ENCODE results near the gene ZFYVE1.

ZFYVE1 gene

DNA sequence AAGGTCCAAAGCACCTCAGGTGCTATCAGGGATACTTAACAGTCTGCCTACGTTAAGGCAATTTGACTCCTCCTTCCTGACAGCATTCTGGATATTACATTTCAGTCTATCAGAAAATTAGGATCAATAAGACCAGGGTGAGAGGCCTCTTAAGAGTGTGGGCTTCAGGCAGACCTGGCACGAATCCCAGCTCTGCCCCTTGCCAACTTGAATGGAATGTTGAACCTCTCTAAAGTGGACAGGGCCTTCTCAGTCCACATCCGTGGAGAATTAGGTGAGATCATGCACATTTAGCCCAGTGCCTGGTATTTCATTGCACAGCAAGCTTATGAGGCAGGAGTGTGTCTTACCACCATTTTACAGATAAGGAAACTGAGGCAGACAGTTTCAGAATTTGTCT lies 74.7 kb downstream of the ZFYVE1 start:
- no peak for DNase-seq

DNA sequence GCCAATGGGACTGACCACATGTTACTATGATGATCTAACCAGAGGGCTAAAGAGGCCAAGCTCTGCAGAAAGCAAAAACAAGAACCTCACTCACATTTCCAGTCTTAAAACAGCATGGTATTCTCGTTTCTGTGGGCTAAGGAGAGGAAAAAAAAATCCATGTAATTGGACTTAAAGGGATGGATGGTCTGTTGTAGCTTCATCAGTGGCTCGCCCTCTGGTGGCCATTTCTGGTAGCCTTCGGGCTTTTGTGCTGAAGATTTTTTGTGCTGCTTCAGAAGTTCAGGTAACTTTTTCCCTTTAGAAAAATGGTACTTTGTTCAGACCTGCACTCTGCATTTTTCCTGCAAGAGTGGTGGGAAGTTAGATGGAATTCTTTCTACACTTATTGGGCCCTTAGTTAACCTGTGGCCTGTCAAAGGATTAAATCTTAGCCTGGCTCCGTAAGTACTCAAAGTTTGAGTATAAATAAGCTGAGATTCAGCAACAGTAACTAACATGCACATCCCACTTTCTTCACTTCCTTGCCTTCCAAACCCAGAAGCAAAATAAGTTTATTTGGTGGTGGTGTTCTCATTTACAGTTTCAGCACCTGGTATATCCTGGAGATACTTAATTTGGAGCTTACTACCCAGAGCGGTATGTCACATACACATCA lies 78.3 kb downstream of the ZFYVE1 start:
- peak; percentile 27 to 49 for DNase-seq

DNA sequence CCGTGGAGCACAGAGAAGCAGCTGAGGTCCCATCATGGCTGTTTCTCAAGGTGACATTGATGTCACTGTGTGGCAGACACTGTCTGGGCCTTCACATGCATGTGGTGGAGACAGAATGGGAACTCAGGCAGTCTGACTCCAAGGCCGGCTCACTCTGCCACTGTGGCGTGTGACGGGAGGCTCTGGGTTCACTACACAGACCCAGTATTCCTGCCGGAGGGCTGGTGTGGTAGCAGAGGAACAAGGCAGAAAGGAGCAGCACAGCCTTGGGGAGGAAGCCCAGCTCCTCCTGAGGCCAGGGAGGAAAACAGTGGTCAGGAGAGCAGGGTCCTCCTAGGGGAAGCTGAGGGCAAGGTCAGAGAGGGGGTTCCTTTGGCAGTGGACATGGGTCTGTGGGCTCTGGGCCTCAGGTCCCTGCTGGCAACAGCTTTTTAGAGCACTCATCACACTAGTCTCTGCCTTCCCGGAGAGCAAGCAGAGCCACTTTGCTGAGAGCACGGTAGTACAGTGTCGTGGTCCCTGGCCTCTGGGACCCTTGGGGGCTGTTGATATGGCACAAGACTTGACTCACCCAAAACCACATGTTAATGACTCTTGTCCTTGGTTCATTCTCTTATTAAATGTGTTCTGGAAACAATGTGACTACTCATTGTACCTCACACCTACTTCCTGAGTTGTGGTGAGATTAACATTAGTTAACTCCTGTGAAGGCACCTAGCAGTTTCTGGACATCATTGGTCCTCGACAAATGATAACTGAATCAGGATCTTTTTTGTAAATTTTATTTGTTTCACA lies 79.3 kb downstream of the ZFYVE1 start:
- no peak for DNase-seq

DNA sequence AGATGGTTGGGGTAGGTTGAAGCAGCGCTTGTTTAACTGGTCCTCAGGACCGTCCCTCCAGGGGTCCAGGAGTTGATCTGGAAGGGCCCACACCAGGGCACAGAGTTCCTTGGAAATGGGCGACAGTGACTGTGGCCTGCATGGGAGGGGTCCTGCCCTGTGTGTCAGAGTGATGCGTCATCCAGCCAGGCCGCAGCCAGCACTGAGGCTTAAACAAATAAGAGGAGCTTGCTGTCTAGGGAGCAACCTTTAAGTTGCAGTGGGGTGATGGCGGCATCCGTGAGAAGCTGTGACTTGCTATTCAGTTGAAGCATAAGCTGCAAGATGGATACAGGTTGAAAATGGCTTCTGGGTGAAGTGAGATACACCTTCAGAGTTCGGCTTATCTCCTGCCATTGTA lies 80.4 kb downstream of the ZFYVE1 start:
- DNase-seq = no peak

DNA sequence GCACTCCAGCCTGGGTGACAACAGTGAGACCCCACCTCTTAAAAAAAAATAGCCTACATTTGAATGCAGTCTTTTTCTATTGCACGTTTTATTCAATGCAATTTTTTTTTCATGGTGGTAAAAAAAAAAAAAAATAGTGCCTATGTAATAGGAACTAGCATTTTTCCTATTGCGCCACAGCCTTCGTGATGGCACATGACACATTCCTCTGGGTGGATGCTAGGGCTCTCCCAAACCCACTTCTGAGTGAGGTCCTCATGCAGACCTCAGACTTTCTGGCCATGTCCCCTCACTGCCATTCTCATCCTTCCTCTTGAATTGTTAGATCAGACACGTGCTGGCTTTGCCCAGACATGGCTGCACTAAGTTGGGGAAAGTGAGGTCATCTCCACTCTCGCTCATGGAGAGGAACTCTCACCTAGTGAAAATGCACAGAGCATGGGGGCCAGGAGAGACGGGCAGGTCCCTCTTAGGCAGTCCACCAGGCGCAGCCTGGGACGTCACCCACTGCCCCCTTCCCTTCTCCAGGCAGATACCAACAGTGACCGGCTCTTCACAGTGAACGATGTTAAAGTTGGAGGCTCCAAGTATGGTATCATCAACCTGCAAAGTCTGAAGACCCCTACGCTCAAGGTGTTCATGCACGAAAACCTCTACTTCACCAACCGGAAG lies 81.4 kb downstream of the ZFYVE1 start:
- no peak for DNase-seq

DNA sequence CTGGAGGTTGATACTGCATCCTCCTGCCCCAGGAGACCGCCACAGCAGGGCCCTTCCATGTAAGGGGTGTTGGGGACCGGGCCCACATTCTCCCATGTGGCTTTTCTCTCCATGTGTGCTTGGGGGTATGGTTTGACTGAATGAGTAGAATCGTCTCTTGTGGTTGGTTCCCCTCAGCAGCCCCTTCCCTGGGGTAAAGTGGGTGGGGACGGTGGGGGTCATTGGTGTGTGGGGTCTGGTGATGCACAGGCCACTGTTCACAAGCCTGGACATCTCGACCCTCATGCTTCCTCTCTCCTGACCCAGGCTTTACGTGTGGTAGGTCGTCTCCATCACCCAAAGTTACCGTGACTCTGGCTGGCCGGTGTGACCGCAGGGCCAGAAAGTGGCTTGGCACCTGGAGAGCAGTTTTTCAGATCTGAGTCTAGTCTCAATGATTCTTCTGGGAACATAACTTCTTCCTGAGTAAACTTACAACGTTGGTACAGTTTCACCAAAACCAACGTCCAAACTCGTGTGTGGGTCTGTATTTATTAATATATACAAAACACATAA lies 83.0 kb downstream of the ZFYVE1 start:
- no peak for DNase-seq

DNA sequence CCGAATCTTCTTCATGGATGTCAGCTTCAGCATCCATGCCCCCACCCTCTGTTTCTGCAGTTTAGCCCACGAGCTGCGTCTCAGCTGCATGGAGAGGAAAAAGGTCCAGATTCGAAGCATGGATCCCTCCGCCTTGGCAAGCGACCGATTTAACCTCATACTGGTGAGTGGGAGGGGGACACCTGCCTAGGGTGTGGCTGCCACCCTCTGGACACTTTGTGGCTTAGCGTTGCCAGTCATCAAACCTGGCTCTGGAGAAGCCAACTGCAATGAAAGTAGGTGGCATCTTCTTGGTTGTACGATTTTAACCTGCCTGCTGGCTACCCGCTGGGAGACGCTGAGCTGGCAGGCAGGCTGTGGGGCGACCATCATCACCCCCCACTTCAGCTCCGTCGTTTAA lies 84.0 kb downstream of the ZFYVE1 start:
- DNase-seq = no peak

DNA sequence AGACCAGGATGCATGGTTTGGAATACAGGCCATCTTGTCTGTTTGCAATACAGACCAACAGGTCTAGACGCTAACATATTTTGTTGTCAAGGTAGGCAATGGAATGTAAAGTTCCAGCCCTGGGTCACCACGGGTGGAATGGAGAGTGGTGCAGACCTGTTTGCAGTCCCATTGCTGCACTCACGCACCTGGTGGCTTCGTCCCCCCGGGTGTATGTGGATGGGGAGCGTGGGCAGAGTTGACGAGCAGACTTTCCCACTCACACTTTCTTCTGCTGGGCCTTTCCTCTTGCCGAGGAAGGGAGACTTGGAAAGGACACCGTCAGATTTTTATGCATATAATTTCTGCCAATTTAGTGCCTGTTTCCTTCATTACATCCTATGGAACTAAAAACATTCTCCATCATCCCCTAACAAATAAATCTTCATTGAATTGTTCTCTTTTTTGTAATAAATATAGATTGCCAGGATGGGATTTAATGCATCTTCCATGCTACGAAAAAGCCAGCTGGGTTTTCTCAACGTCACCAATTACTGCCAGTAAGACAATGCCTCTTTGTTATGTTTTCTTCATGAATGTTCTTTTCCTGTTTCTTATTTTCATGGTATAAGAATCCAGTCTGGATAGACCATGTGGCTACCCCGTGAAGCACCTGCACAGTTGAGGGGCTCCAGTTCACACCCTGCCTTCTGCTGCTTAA lies 85.5 kb downstream of the ZFYVE1 start:
- DNase-seq = peak in 1 of 2 donors; percentile 19

DNA sequence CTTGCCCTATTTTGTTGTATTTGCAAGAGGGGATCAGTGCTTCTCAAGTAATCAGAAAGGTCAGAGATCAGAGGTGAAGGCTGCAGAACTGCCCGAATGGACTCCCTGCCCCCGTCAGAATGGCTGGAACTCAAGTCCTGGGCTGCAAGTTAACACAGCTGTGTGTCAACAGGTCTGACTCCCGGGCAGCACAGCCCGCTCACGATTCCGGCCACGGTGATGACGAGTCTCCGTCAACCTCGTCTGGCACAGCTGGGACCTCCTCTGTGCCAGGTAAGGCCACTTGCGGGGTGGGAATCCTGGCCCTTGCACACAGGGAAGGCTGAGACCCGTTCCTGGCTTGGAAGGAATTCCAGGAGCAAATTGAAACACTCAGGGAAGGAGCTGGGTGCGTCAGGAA lies 87.3 kb downstream of the ZFYVE1 start:
- no peak for DNase-seq

DNA sequence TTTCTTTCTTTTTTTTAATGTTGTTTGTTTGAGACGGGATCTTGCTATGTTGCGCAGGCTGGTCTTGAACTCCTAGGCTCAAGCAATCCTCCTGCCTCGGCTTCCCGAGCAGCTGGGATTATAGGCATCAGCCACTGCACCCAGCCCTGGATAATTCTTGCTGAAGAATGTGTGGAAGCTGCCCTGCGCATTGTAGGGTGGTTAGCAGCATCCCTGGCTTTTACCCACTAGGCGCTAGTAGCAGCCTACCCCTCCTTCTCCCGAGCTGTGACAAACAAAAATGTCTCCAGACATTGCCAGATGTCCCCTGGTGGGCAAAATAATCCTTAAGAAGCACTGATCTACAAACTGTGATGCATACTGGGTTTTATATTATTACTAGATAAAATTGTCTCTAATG lies 94.0 kb downstream of the ZFYVE1 start:
- no peak for DNase-seq

DNA sequence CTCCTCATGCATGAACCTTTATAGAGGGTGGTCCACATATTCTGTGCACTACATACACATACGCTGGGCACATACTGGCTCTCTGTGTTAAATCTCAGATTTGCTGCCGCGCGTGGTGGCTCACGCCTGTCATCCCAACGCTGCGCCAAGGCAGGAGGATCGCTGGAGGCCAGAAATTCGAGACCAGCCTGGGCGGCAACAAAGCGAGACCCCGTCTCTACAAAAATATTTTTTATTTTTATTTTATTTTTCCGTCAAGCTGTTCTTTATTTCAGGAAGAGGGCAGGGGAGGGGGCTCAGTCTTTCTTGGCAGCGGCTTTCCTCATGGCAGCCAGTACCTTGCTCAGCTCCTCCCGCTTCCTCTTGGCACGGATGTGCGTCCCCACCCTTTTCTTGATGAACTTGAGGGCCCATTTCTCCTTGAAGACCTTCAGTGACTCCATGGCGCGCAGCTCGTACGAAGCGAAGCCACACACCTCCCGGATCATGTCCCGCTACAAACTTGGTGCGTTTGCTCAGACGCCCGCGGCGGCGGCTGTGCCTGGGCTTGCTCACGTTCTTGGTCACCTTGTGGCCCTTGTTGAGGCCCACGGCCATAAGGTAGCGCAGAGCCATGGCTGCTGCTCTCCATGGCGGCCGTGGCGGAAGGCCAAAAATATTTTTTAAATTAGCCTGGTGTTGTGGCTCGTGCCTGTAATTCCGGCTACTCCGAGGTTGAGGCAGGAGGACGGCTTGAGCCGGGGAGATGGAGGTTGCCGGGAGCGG lies 97.4 kb downstream of the ZFYVE1 start:
- no peak for DNase-seq

DNA sequence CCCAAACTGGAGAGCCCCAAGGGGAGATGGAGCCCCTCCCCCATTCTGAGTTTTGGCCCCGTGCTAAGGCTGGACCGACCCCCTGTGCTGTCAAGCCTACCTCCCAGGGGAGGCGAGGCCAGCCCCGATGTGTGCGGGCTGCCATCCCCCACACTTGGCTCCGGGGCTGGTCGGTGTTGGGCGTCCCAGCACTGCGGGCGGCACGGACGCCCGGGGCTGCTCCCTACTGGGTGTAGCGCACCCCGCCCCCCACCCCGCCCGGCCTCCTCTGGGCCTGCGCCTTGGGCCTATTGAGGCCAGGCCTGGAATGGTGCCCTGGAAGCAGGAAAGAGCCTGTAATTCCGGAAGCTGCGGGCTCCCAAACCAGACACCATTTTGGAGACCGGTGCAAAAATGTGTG lies 98.0 kb downstream of the ZFYVE1 start:
- no peak for DNase-seq

DNA sequence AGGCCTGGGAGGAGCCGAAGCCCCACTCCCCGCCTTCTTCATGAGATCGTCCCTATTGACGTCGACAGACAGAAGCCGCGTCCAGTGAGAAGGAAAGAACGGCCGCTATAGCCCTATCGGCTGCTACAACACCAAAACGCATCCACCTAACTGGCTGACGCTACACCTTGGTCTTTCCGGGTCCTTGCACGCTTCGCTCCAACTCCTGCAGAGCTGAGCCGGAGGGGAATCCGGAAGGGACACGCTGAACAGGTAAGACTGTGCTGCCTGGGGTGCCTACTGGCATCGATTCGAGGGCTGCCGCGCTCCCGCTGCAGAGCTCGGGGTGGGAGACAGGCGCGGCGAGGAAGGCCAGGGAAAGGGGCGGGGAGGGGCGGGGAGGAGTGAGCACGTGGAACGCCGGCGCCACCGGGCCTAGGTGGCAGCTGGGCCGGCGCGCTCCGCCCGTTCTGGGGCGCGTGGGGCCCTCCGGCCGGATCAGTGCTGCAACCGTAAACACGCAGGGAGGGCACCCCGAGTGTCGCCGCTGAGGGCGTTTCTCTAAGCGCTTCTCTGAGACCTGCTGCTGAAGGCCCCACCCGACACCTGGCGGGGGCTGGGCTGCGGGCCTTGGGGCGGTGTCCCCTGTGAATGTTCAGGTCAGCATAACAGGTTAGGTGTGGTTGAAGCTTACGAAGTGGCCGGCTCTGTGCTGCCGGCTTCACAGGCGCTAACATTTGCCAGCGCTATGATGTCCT lies 100.4 kb downstream of the ZFYVE1 start, which contains the start of gene DCAF4:
TSS of gene DCAF4 (plus strand) at position 173 of the 737 bp plus-strand sequence. CDS start 11,515 bp downstream, outside the sequence.
- peak; percentile 90 to 96 for DNase-seq

DNA sequence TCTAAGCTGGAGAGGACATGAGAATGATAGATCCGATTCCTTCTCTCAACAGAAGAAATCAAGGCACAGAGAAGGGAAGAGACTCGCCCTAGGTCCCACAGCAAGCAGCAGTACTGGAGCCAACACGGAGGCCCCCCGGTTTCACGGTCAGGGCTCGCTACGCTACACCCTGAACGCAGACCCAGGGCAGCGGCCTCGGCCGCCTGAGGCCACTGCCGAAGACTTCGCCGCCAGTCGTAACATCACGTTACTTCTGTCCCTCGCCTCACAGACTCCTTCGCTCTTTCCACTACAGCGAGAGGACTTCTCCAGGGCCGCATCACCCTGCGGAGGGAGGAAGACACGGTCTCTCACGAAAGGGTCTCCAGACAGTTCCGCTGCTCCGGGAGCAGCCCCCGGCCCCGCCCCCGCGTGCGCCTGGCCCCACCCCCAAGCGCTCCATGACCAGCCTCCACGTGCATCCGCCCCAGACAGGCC lies 101.1 kb downstream of the ZFYVE1 start:
- DNase-seq = no peak

DNA sequence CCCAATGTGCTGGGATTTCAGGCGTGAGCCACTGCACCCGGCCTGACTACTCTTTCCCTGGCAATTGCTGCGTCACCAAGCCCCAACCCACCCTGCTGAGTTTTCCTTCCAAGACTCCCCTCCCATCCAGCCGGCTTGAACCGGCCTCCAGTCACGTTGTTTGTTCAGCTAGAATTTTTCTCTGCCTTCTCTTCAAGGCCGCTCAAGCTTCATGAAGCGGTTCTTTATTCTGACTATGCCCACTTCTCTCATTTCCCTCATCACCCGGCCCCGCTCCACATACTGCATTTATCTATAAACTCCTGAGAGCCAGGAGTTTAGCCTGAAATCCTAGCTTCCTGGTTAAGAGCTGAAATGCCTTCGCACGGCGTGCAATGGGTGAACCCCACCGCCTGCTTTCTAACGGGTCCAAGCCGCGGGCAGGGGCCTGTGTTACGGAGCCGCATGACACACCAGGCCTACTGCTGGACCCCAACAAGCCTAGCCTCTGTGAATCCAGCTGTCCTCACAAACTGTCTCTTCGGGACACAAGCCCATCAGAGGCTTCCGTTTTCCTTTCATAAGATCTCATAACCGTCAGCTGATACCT lies 101.6 kb downstream of the ZFYVE1 start:
- no peak for DNase-seq

DNA sequence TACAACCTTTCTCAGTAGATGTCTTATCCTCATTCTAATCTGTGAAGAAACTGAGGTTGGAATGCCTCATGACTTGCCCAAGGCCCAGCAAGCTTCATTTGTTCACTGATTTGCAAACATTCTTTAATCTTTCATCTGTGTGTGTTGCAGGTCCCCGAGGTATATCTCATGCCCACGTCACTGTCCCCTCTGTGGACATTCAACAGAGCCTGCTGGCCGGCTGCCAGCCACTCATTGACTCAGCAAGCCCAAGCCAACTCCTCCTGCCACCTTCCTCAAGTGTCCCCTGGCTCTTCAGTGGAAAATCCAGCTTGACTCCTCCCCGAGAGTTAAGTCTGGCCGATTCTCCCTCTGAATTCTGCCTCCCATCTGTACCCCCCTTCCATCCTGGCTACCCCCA lies 102.6 kb downstream of the ZFYVE1 start:
- no peak for DNase-seq

DNA sequence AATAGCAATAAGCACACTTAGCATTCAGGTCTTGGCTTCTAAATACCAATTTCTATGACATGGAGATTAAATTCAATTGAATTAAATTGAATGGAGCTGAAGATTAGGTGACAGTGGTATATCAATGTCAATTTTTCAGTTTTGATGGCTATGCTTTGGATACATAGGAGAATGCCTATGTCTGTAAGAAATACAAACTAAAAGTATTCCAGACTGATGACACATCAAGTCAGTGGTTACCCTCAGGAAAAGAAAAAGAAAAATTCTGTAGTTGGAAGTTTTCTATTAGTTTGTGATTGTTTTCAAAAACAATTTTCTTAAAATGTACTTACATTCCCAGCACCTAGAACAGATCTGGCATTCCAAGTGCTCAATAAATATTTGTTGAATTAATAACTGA lies 105.5 kb downstream of the ZFYVE1 start:
- DNase-seq = no peak

DNA sequence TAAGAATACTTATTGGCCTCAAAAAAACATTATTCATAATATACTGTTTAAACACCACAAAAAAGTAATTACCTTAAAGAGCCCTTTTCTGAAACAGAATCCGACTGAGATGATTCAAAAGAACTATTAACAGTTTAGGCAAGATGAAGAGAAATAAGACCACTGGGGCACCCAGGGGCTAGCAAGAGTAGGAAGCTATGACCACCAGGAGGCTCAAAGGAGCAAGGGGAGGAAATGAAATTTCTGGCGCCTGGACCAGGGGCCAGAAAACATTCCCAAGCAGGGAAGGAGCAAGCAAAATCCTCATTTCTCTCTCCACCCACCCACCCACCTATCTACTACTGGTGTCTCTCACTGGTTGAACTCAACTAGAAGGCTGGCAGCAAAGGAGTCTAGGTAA lies 106.9 kb downstream of the ZFYVE1 start:
- no peak for DNase-seq

All from hippocampal formation (tissue), 2 donors.